Epithelial cell of proximal tubule (primary cell): ENCODE measurements around the gene TAS2R50. TPM values are rescaled to one million over a fixed set of nuclear protein-coding genes. Genes with fewer than 3 reads are reported as not detected.
A peak's percentile ranks its signal among the peaks of the same experiment; 100 is the strongest.

Experiments
- DNase-seq: peaks from one replicate; pipeline ENCODE4 v3.0.0-alpha.2; 2011; ENCODE audit warnings: low read depth
- H3K4me3 ChIP-seq: 2 replicates; pipeline ENCODE4 v1.5.1; 2011; ENCODE audit warnings: low read depth, mild to moderate bottlenecking, low read length
- CTCF ChIP-seq: conservative IDR thresholded peaks from 2 replicates; pipeline ENCODE4 v1.5.1; 2012; ENCODE audit warnings: low read depth, mild to moderate bottlenecking, low read length
- total RNA-seq: library from RNA; depleted of rRNA; stranded (reverse); fragments of >200 nt; gene quantifications from 2 replicates; pipeline ENCODE4 v1.2.3, GENCODE V29; 2015

The TAS2R50 gene
- total RNA-seq, 1 donor from 2014 or later = not detected

- no peak overlapping the region for H3K4me3 ChIP-seq
- no peak for TF ChIP-seq CTCF
- DNase-seq = no peak
Measured at GRCh38 chr12:10957741-10958140, 29.0 kb downstream of the TAS2R50 start.

GRCh38 chr12:10956085-10956484, 30.6 kb downstream of the TAS2R50 start:
- TF ChIP-seq CTCF = no peak
- H3K4me3 ChIP-seq = no peak overlapping the region
- DNase-seq = no peak

- no peak overlapping the region for H3K4me3 ChIP-seq
- no peak for TF ChIP-seq CTCF
- DNase-seq = no peak
Measured at GRCh38 chr12:10952645-10953044, 34.1 kb downstream of the TAS2R50 start.

- no peak overlapping the region for H3K4me3 ChIP-seq
- TF ChIP-seq CTCF = no peak
- DNase-seq = no peak
Measured at GRCh38 chr12:10943167-10943566, 43.5 kb downstream of the TAS2R50 start.

- no peak for TF ChIP-seq CTCF
- no peak overlapping the region for H3K4me3 ChIP-seq
- peak; percentile 79 for DNase-seq
Measured at GRCh38 chr12:10941916-10942607, 44.6 kb downstream of the TAS2R50 start.

- TF ChIP-seq CTCF = no peak
- no peak overlapping the region for H3K4me3 ChIP-seq
- DNase-seq = no peak
Measured at GRCh38 chr12:10941369-10941768, 45.3 kb downstream of the TAS2R50 start.

- no peak for TF ChIP-seq CTCF
- H3K4me3 ChIP-seq = no peak overlapping the region
- peak; percentile 83 for DNase-seq
Measured at GRCh38 chr12:10940389-10940788, 46.3 kb downstream of the TAS2R50 start.
